Measurements from ENCODE around the gene ACBD7.

Gene ACBD7

GRCh38 chr10:15088428-15089261, at the start of gene ACBD7:
TSS of gene ACBD7 (minus strand) at chr10:15088776. CDS start at chr10:15088728, 48 bp downstream.
- DNase-seq: peak; percentile 93

- no peak for DNase-seq
Measured at GRCh38 chr10:15137636-15138035, 49.1 kb upstream of the ACBD7 start.

- no peak for DNase-seq
Measured at GRCh38 chr10:15137036-15137359, 48.4 kb upstream of the ACBD7 start.

GRCh38 chr10:15136129-15137035, 47.8 kb upstream of the ACBD7 start:
- no peak for DNase-seq

GRCh38 chr10:15131330-15131729, 42.8 kb upstream of the ACBD7 start:
- DNase-seq: no peak

GRCh38 chr10:15124908-15125307, 36.3 kb upstream of the ACBD7 start:
- no peak for DNase-seq

- DNase-seq: no peak
Measured at GRCh38 chr10:15124190-15124589, 35.6 kb upstream of the ACBD7 start.

GRCh38 chr10:15123749-15124184, 35.2 kb upstream of the ACBD7 start:
- DNase-seq: no peak

- DNase-seq: no peak
Measured at GRCh38 chr10:15122477-15123030, 34.0 kb upstream of the ACBD7 start.

GRCh38 chr10:15121707-15122106, 33.1 kb upstream of the ACBD7 start:
- no peak for DNase-seq

- DNase-seq: no peak
Measured at GRCh38 chr10:15120523-15120922, 31.9 kb upstream of the ACBD7 start.

GRCh38 chr10:15118615-15119014, 30.0 kb upstream of the ACBD7 start:
- no peak for DNase-seq

GRCh38 chr10:15116225-15116624, 27.6 kb upstream of the ACBD7 start:
- DNase-seq: no peak

GRCh38 chr10:15113766-15114165, 25.2 kb upstream of the ACBD7 start:
- no peak for DNase-seq

- DNase-seq: no peak
Measured at GRCh38 chr10:15112657-15113056, 24.1 kb upstream of the ACBD7 start.

GRCh38 chr10:15106352-15107013, 17.9 kb upstream of the ACBD7 start:
- peak; percentile 89 for DNase-seq

GRCh38 chr10:15103513-15103912, 14.9 kb upstream of the ACBD7 start:
- DNase-seq: no peak

GRCh38 chr10:15099886-15100285, 11.3 kb upstream of the ACBD7 start:
- no peak for DNase-seq

GRCh38 chr10:15097011-15097812, 8.6 kb upstream of the ACBD7 start, which contains the start of gene RPP38:
TSS of gene RPP38 (plus strand) at chr10:15097355. CDS start at chr10:15103315, 5,960 bp downstream.
- DNase-seq: peak; percentile 99

- DNase-seq: no peak
Measured at GRCh38 chr10:15096661-15097010, 8.1 kb upstream of the ACBD7 start.

- no peak for DNase-seq
Measured at GRCh38 chr10:15092855-15093408, 4.4 kb upstream of the ACBD7 start.

- DNase-seq: no peak
Measured at GRCh38 chr10:15091418-15091817, 2.8 kb upstream of the ACBD7 start.
